Activated CD8-positive, alpha-beta memory T cell treated with anti-CD3 and anti-CD28 coated beads, Interleukin-2, amount 50 U/mL, for 1 hour (primary cell): ENCODE results near the gene BET1.

Experiments
- DNase-seq: peaks from one replicate; pipeline ENCODE4 v3.0.0-alpha.2; 2020; ENCODE audit errors: extremely low read depth

The BET1 gene

GRCh38 chr7:94012746-94013145 lies 8.6 kb upstream of the BET1 start:
- no peak for DNase-seq

- no peak for DNase-seq
Measured at GRCh38 chr7:94011714-94012353, 7.7 kb upstream of the BET1 start.

GRCh38 chr7:94008537-94008936 lies 4.4 kb upstream of the BET1 start:
- DNase-seq: no peak

- no peak for DNase-seq
Measured at GRCh38 chr7:94005753-94006152, 1.6 kb upstream of the BET1 start.

GRCh38 chr7:94003446-94004023 lies 620 bp downstream of the BET1 start:
- no peak for DNase-seq

- DNase-seq: no peak
Measured at GRCh38 chr7:94001396-94001795, 2.8 kb downstream of the BET1 start.

GRCh38 chr7:93997868-93998267 lies 6.3 kb downstream of the BET1 start:
- DNase-seq: no peak

- no peak for DNase-seq
Measured at GRCh38 chr7:93992421-93993110, 11.6 kb downstream of the BET1 start.

GRCh38 chr7:93987297-93987696 lies 16.9 kb downstream of the BET1 start:
- DNase-seq: no peak

- DNase-seq: no peak
Measured at GRCh38 chr7:93985101-93985500, 19.1 kb downstream of the BET1 start.

- no peak for DNase-seq
Measured at GRCh38 chr7:93984024-93984423, 20.1 kb downstream of the BET1 start.

- no peak for DNase-seq
Measured at GRCh38 chr7:93981480-93981874, 22.7 kb downstream of the BET1 start.

GRCh38 chr7:93980744-93981479 lies 23.2 kb downstream of the BET1 start:
- DNase-seq: no peak

- DNase-seq: no peak
Measured at GRCh38 chr7:93977211-93977950, 26.8 kb downstream of the BET1 start.

- no peak for DNase-seq
Measured at GRCh38 chr7:93973134-93973533, 31.0 kb downstream of the BET1 start.

GRCh38 chr7:93972029-93972725 lies 32.0 kb downstream of the BET1 start:
- DNase-seq: no peak

GRCh38 chr7:93968911-93969620 lies 35.1 kb downstream of the BET1 start:
- no peak for DNase-seq

GRCh38 chr7:93964813-93965212 lies 39.3 kb downstream of the BET1 start:
- no peak for DNase-seq

- DNase-seq: no peak
Measured at GRCh38 chr7:93964262-93964661, 39.9 kb downstream of the BET1 start.

- no peak for DNase-seq
Measured at GRCh38 chr7:93960986-93961385, 43.2 kb downstream of the BET1 start.

- no peak for DNase-seq
Measured at GRCh38 chr7:93958651-93959050, 45.5 kb downstream of the BET1 start.
